ENCODE measurements around the gene PRKCE. TPM values are rescaled to one million over a fixed set of nuclear protein-coding genes. Genes with fewer than 3 reads are reported as not detected.

The PRKCE gene
- total RNA-seq, 1 experiment from 2014 or later, result 14.0 TPM

GRCh38 chr2:46208766-46209165 is 557.3 kb downstream of the PRKCE start:
- no TSS peak for BruUV-seq (replicated peaks)
- 0 out of 2 replicates have a peak, but pooled peaks cover 3% of the 10 kb centered on the region for H3K9me3 ChIP-seq (ENCODE audit: control insufficient read depth, insufficient read depth, low read depth, low read length)
- POLR2A ChIA-PET, result no interaction called here

GRCh38 chr2:46210063-46210462 is 558.6 kb downstream of the PRKCE start:
- no peaks in the 10 kb centered on the region for H3K36me3 ChIP-seq (ENCODE audit: control insufficient read depth, insufficient read depth, low read length)
- in situ Hi-C loops (cut with HindIII; ENCODE audit: low pct_unique_long_range_greater_than_20kb, low sequenced_read_pairs) (no loop called here), intact Hi-C loops (cut with micrococcal nuclease; ENCODE audit: unreplicated experiment) (no loop called here)
- TF ChIP-seq TCF7L2 (IDR thresholded peaks at IDR 0.05; ENCODE audit: low read depth, low read length), result no peak
- no peak for TF ChIP-seq CTCF (IDR thresholded peaks at IDR 0.05)
- TF ChIP-seq REST (IDR thresholded peaks at IDR 0.05; ENCODE audit: insufficient read depth in 1 of 2, low read depth in 2 of 2, low read length in 1 of 2), result no peak
- TF ChIP-seq POLR2AphosphoS5 (IDR thresholded peaks at IDR 0.05; ENCODE audit: low read depth, low read length), result no peak
- TF ChIP-seq SIN3A (IDR thresholded peaks at IDR 0.05; ENCODE audit: borderline replicate concordance, insufficient read depth, low read depth, low read length), result no peak
- no peaks in the 10 kb centered on the region; the same call in 1 of the 2 replicates for H3K27me3 ChIP-seq (ENCODE audit: control insufficient read depth, insufficient read depth, low read length)
- POLR2A ChIA-PET, result interaction anchor here (0.6 kb wide), 1 partner anchor 67 kb away, joined by 3 read pairs; no protein-coding TSS in a partner anchor
- H3K4me1 ChIP-seq (ENCODE audit: control insufficient read depth, insufficient read depth, low read length), result no peaks in the 10 kb centered on the region
- no peak for ATAC-seq
- CTCF ChIA-PET, result no interaction called here
- H3K27ac ChIP-seq (ENCODE audit: low read length), result no peak overlapping the region
- BruUV-seq (replicated peaks), result no TSS peak
- DNase-seq (ENCODE audit: low read depth, low spot score), result no peak
- H3K4me3 ChIP-seq (ENCODE audit: low read depth in 2 of 2, low read length in 2 of 2), result no peak overlapping the region
- H3K9me3 ChIP-seq (ENCODE audit: control insufficient read depth, insufficient read depth, low read depth, low read length), result 0 out of 2 replicates have a peak, but pooled peaks cover 3% of the 10 kb centered on the region

More at GRCh38 chr2:46208766-46209165, 557.3 kb downstream of the PRKCE start:
- no peak for ATAC-seq
- intact Hi-C loops (cut with micrococcal nuclease; ENCODE audit: unreplicated experiment), result no loop called here
- DNase-seq (ENCODE audit: low read depth, low spot score), result no peak
- H3K27me3 ChIP-seq (ENCODE audit: control insufficient read depth, insufficient read depth, low read length), result no peaks in the 10 kb centered on the region; the same call in 1 of the 2 replicates
- H3K27ac ChIP-seq (ENCODE audit: low read length), result no peak overlapping the region
- H3K4me3 ChIP-seq (ENCODE audit: low read depth in 2 of 2, low read length in 2 of 2), result no peak overlapping the region
- CTCF ChIA-PET, result interaction anchor here (0.6 kb wide), 1 partner anchor 205 kb away, joined by 4 read pairs; no protein-coding TSS in a partner anchor
- in situ Hi-C loops (cut with HindIII; ENCODE audit: low pct_unique_long_range_greater_than_20kb, low sequenced_read_pairs), result no loop called here
- TF ChIP-seq CTCF (IDR thresholded peaks at IDR 0.05), result no peak
- TF ChIP-seq TCF7L2 (IDR thresholded peaks at IDR 0.05; ENCODE audit: low read depth, low read length), result no peak
- H3K4me1 ChIP-seq (ENCODE audit: control insufficient read depth, insufficient read depth, low read length), result no peaks in the 10 kb centered on the region
- H3K36me3 ChIP-seq (ENCODE audit: control insufficient read depth, insufficient read depth, low read length), result no peaks in the 10 kb centered on the region
